Thoracic aorta (tissue), 2 donors: ENCODE data around the gene GAS6. TPM values are rescaled to one million over a fixed set of nuclear protein-coding genes. Genes with fewer than 3 reads are reported as not detected.

ENCODE experiments used
- ATAC-seq: fragments of 150-250 bp; one replicate; pipeline ENCODE4 v1.8.0; 2017; ENCODE audit warnings: low read depth; ENCODE audit not compliant: insufficient number of reproducible peaks, low FRiP score
- DNase-seq: peaks from one replicate; pipeline ENCODE4 v3.0.0-alpha.2; 2020; ENCODE audit warnings: low spot score
- H3K27ac ChIP-seq, 2 donors: fragments of 200-600 bp; sonication (generic); 1 replicate in 1 of 2; 2 replicates in 1 of 2; pipeline ENCODE4 v1.5.1; 2016; ENCODE audit warnings: mild to moderate bottlenecking in 2 of 2, moderate library complexity in 2 of 2
- H3K27me3 ChIP-seq: fragments of 200-600 bp; sonication (generic); replicated peaks from 2 replicates; pipeline ENCODE4 v1.6.0; 2016; ENCODE audit warnings: mild to moderate bottlenecking; ENCODE audit not compliant: insufficient read depth
- H3K36me3 ChIP-seq: fragments of 200-600 bp; sonication (generic); one replicate; pipeline ENCODE4 v1.5.1; 2016
- H3K4me1 ChIP-seq, 2 donors: fragments of 200-600 bp; sonication (generic); 1 replicate in 1 of 2; 2 replicates in 1 of 2; pipeline versions ENCODE4 v1.5.1 to v1.6.0; 2016; ENCODE audit warnings: low read depth in 2 of 2, mild to moderate bottlenecking in 1 of 2; ENCODE audit not compliant: control insufficient read depth in 1 of 2
- H3K4me3 ChIP-seq: fragments of 200-600 bp; sonication (generic); 2 replicates; pipeline ENCODE4 v1.5.1; 2016; ENCODE audit warnings: mild to moderate bottlenecking
- H3K9me3 ChIP-seq: fragments of 200-600 bp; sonication (generic); 2 replicates; pipeline ENCODE4 v1.5.1; 2016
- total RNA-seq, 2 donors: library from RNA; depleted of rRNA; stranded (reverse); fragments of >200 nt; gene quantifications; one replicate each; pipeline versions ENCODE4 v1.1.0 to v1.2.3, GENCODE V29; 2016
- TF ChIP-seq, protein P1 (sequence below): fragments of 200-600 bp; sonication (generic); IDR thresholded peaks from one replicate; pipeline ENCODE4 v1.5.1; 2019; ENCODE audit warnings: antibody characterized with exemption

The GAS6 gene
- total RNA-seq, 2 donors from 2014 or later = 854 to 1,319 TPM

GRCh38 chr13:113838711-113839201, 25.1 kb downstream of the GAS6 start:
- no peak for DNase-seq
- Histone ChIP-seq H3K9me3 (no peaks in the 10 kb centered on the region), H3K27me3 (no peaks in the 10 kb centered on the region), H3K36me3 (peaks cover 40% of the 10 kb centered on the region), H3K4me3 (peak overlapping the region; percentile 50), H3K27ac (peak overlapping the region; percentile 15 to 71), H3K4me1 (peaks cover 35 to 46% of the 10 kb centered on the region in 2 donors)
- TF ChIP-seq, protein P1, sequence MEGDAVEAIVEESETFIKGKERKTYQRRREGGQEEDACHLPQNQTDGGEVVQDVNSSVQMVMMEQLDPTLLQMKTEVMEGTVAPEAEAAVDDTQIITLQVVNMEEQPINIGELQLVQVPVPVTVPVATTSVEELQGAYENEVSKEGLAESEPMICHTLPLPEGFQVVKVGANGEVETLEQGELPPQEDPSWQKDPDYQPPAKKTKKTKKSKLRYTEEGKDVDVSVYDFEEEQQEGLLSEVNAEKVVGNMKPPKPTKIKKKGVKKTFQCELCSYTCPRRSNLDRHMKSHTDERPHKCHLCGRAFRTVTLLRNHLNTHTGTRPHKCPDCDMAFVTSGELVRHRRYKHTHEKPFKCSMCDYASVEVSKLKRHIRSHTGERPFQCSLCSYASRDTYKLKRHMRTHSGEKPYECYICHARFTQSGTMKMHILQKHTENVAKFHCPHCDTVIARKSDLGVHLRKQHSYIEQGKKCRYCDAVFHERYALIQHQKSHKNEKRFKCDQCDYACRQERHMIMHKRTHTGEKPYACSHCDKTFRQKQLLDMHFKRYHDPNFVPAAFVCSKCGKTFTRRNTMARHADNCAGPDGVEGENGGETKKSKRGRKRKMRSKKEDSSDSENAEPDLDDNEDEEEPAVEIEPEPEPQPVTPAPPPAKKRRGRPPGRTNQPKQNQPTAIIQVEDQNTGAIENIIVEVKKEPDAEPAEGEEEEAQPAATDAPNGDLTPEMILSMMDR = no peak
- no peak for ATAC-seq

GRCh38 chr13:113837560-113838355, 26.1 kb downstream of the GAS6 start:
- H3K4me3 ChIP-seq = peak overlapping the region; percentile 50
- DNase-seq (peak; percentile 93), ATAC-seq (peak; percentile 85)
- H3K27ac ChIP-seq = peak overlapping the region; percentile 76 to 85
- H3K27me3 ChIP-seq = no peaks in the 10 kb centered on the region
- H3K36me3 ChIP-seq = peaks cover 36% of the 10 kb centered on the region
- H3K4me1 ChIP-seq = peaks cover 35 to 46% of the 10 kb centered on the region in 2 donors
- TF ChIP-seq, protein P1 = no peak
- H3K9me3 ChIP-seq = no peaks in the 10 kb centered on the region

- no peaks in the 10 kb centered on the region for H3K27me3 ChIP-seq
- H3K27ac ChIP-seq = peak overlapping the region; percentile 76 to 85
- DNase-seq (no peak), ATAC-seq (peak; percentile 38)
- H3K9me3 ChIP-seq = no peaks in the 10 kb centered on the region
- H3K4me1 ChIP-seq = peaks cover 35 to 46% of the 10 kb centered on the region in 2 donors
- peak overlapping the region; percentile 24 for H3K4me3 ChIP-seq
- peaks cover 38% of the 10 kb centered on the region for H3K36me3 ChIP-seq
- TF ChIP-seq, protein P1 = no peak
These were observed 26.9 kb downstream of the GAS6 start for GRCh38 chr13:113836768-113837559.

DNA sequence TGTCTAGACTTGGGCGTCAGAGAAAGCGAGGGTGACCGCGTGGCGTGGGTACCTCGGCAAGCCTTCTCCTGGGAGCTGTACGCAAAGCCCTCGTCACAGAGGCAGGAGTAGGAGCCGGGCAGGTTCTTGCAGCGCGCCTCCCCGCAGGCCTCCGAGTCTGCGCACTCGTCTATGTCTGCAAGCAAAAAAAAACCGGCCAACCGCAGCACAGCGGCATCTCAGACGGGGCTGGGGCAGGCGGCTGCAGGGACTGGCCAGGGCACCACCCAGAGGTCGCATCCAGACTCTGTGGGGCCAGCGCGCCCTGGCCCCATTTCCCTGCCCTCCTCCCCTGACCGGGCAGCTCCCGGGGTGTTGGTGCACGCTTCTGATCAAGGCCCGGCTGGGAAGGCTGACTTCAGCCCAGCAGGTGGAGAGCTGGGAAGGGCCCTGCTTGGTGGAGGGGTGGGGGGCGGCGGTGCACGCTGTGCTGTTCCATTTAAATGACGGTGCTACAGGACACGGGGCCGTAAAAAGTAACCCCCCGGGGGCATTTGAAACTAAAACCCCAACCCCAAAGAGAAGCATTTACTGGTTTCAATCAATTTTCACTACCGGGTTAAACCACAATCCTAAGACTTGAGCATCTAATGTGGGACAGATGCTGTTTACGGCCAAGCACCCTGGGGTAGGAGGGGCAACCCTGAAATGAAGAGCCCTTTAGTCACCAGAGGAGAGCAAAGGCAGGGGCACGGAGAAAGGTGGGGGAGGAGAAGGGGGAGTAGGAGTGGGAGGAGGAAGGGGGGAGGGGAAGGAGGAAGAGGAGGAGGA, 28.2 kb downstream of the GAS6 start:
- Histone ChIP-seq H3K4me3 (no peak overlapping the region), H3K36me3 (peaks cover 47% of the 10 kb centered on the region), H3K27me3 (no peaks in the 10 kb centered on the region), H3K4me1 (peaks cover 35 to 38% of the 10 kb centered on the region in 2 donors), H3K27ac (no peak overlapping the region), H3K9me3 (no peaks in the 10 kb centered on the region)
- DNase-seq = no peak
- ATAC-seq = no peak
- TF ChIP-seq, protein P1 = no peak
